Motor neuron (in vitro differentiated cells): Measurements from ENCODE around the gene AOAH. TPM values are rescaled to one million over a fixed set of nuclear protein-coding genes. Genes with fewer than 3 reads are reported as not detected.
A peak's percentile ranks its signal among the peaks of the same experiment; 100 is the strongest.
"Not testable (repeated sequence)": the region's sequence is repeated elsewhere in the genome, so short reads cannot be mapped to it uniquely, and the experiment has no call there.

Source experiments
- ATAC-seq, 8 experiments: fragments of 200-7000 bp; cut with Tn5 transposase; replicated peaks in 6 of 8; 2 replicates each; pipeline ENCODE4 v1.8.0; 2021; ENCODE audit warnings: mild to moderate bottlenecking in 8 of 8, moderate library complexity in 8 of 8
- H3K27ac ChIP-seq, 2 donors: fragments of 250-450 bp; sonication (Bioruptor Pico); 2 replicates each; pipeline ENCODE4 v1.9.0; 2021; ENCODE audit warnings: antibody characterized with exemption in 2 of 2, mild to moderate bottlenecking in 2 of 2, moderate library complexity in 1 of 2
- H3K4me1 ChIP-seq, 2 donors: fragments of 250-450 bp; sonication (Bioruptor Pico); replicated peaks in 1 of 2; 2 replicates each; pipeline ENCODE4 v1.6.1; 2021; ENCODE audit warnings: antibody characterized with exemption in 2 of 2, mild to moderate bottlenecking in 2 of 2, moderate library complexity in 1 of 2
- H3K4me3 ChIP-seq, 5 donors: fragments of 250-450 bp; sonication (Bioruptor Pico); 2 replicates each; pipeline ENCODE4 v1.9.0; 2021; ENCODE audit warnings: antibody characterized with exemption in 5 of 5, mild to moderate bottlenecking in 5 of 5, moderate library complexity in 4 of 5
- WGBS, 10 experiments: fragments of 450-650 bp; shearing (Covaris generic); methylation state at CpG; one replicate each; pipeline ENCODE4 v1.0.0; 2022; 5-methylcytosine and 5-hydroxymethylcytosine counted together
- in situ Hi-C, 9 experiments: fragments of 400-800 bp; cut with MboI; loops; one replicate each; pipeline ENCODE4 v1.15.0; 2021; ENCODE audit warnings: low sequenced_read_pairs in 9 of 9, low pct_unique_long_range_greater_than_20kb in 2 of 9; ENCODE audit not compliant: unreplicated experiment in 9 of 9
- total RNA-seq, 8 experiments: library from RNA; unstranded; fragments of 300-600 nt; gene quantifications; 2 replicates each; pipeline versions ENCODE4 v1.2.3 to v1.2.4, GENCODE V29; 2022

Gene AOAH
- total RNA-seq, 8 experiments from 2014 or later: 0.25 to 1.2 (median 0.81) TPM

- H3K4me1 ChIP-seq: peaks cover 4 to 21% of the 10 kb centered on the region in 2 donors
- WGBS, 10 experiments: 20 to 100% (median 90%) methylated on average over 1 to 5 of the region's 5 CpGs; no CpG with 5 or more reads in 4 of the 10 experiments
- H3K4me3 ChIP-seq, ATAC-seq, H3K27ac ChIP-seq: not testable (repeated sequence)
- in situ Hi-C loops: loop anchor here in 1 of 9 experiments (25.0 kb wide), 1 partner anchor 721 kb away; no protein-coding TSS in a partner anchor
Measured at GRCh38 chr7:36466001-36466400, 258.3 kb downstream of the AOAH start.

DNA sequence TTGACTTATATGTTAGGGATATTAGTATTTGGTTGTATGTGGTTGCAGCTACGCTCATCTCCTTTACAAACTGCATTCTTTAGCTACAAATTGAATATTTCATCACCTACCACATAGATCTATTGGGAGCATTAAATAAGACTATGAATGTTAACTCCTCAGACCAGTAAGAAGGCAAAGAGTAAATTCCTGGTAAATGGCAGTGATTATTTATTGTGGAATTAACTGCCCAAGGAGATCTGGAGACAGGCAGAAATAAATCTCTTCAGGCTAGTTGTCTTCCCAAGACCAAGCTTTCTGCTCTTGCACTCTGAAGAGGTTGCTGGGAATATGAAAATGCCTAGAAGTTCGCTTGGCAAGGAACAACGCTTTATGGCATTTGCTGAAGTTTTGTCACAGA, 260.0 kb downstream of the AOAH start:
- Histone ChIP-seq H3K4me3 (no peak overlapping the region), H3K27ac (no peak overlapping the region), H3K4me1 (peaks cover 4 to 19% of the 10 kb centered on the region in 2 donors)
- ATAC-seq: peak in 2 of 8 experiments; percentile 34
- 57 to 100% (median 83%) methylated on average over 1 to 3 of the region's 3 CpGs for WGBS, 10 experiments
- in situ Hi-C loops: loop anchor here in 1 of 9 experiments (25.0 kb wide), 1 partner anchor 723 kb away; no protein-coding TSS in a partner anchor
